GM23338 (cell line): ENCODE measurements around the gene OSGIN1. TPM values are rescaled to one million over a fixed set of nuclear protein-coding genes. Genes with fewer than 3 reads are reported as not detected.

Experiments used
- ATAC-seq: fragments of 200-7000 bp; cut with Tn5 transposase; 3 replicates; pipeline ENCODE4 v1.9.1; 2020
- DNase-seq: peaks from one replicate; pipeline ENCODE4 v3.0.0-alpha.2; 2015; ENCODE audit warnings: low spot score
- H2AFZ ChIP-seq: fragments of 200-600 bp; sonication (generic); 2 replicates; pipeline ENCODE4 v1.8.0; 2016; ENCODE audit warnings: antibody characterized with exemption, mild to moderate bottlenecking, moderate library complexity
- H3F3A ChIP-seq: fragments of 200-600 bp; sonication (generic); replicated peaks from 2 replicates; pipeline ENCODE4 v1.8.0; 2017; ENCODE audit warnings: antibody characterized with exemption, mixed run types, low read depth
- H3K27ac ChIP-seq: fragments of 200-600 bp; sonication (generic); 2 replicates; pipeline ENCODE4 v1.6.1; 2016; ENCODE audit warnings: low read depth
- H3K27me3 ChIP-seq: fragments of 200-600 bp; sonication (generic); 2 replicates; pipeline ENCODE4 v1.8.0; 2016; ENCODE audit warnings: mild to moderate bottlenecking, mixed run types, moderate library complexity; ENCODE audit not compliant: insufficient read depth
- H3K36me3 ChIP-seq: fragments of 200-600 bp; sonication (generic); 2 replicates; pipeline ENCODE4 v1.8.0; 2016; ENCODE audit warnings: mild to moderate bottlenecking; ENCODE audit not compliant: insufficient read depth
- H3K4me1 ChIP-seq: fragments of 200-600 bp; sonication (generic); 2 replicates; pipeline ENCODE4 v1.8.0; 2016; ENCODE audit warnings: mild to moderate bottlenecking, moderate library complexity; ENCODE audit not compliant: insufficient read depth
- H3K4me2 ChIP-seq: fragments of 200-600 bp; sonication (generic); 2 replicates; pipeline ENCODE4 v1.7.1; 2017; ENCODE audit warnings: mixed run types
- H3K4me3 ChIP-seq: fragments of 200-600 bp; sonication (generic); 2 replicates; pipeline ENCODE4 v1.6.1; 2016; ENCODE audit warnings: mixed run types
- H3K79me2 ChIP-seq: fragments of 200-600 bp; sonication (generic); replicated peaks from 2 replicates; pipeline ENCODE4 v1.8.0; 2017; ENCODE audit warnings: mild to moderate bottlenecking; ENCODE audit not compliant: insufficient read depth
- H3K9me2 ChIP-seq: fragments of 200-600 bp; sonication (generic); 2 replicates; pipeline ENCODE4 v1.8.0; 2017; ENCODE audit not compliant: insufficient read depth
- H4K20me1 ChIP-seq: fragments of 200-600 bp; sonication (generic); replicated peaks from 2 replicates; pipeline ENCODE4 v1.8.0; 2017; ENCODE audit warnings: mild to moderate bottlenecking; ENCODE audit not compliant: insufficient read depth
- H3K27ac Mint-ChIP-seq: 2 replicates; pipeline ENCODE4 v1.8.0; 2020; ENCODE audit warnings: inconsistent platforms, mild to moderate bottlenecking, moderate library complexity, mixed read lengths
- H3K27me3 Mint-ChIP-seq: 3 replicates; pipeline ENCODE4 v1.8.0; 2022; ENCODE audit warnings: low read depth, mild to moderate bottlenecking, moderate library complexity, mixed read lengths, inconsistent platforms; ENCODE audit not compliant: insufficient read depth, poor library complexity
- H3K36me3 Mint-ChIP-seq: 3 replicates; pipeline ENCODE4 v1.8.0; 2021; ENCODE audit warnings: low read depth, mild to moderate bottlenecking, inconsistent platforms, moderate library complexity, mixed read lengths
- H3K4me1 Mint-ChIP-seq: 3 replicates; pipeline ENCODE4 v1.8.0; 2020; ENCODE audit warnings: mild to moderate bottlenecking, inconsistent platforms, mixed read lengths
- H3K4me3 Mint-ChIP-seq: 3 replicates; pipeline ENCODE4 v1.8.0; 2021; ENCODE audit warnings: moderate library complexity, mild to moderate bottlenecking, inconsistent platforms, mixed read lengths
- H3K9me3 Mint-ChIP-seq: 3 replicates; pipeline ENCODE4 v1.8.0; 2020; ENCODE audit warnings: moderate library complexity, mild to moderate bottlenecking, inconsistent platforms, mixed read lengths
- CREB1 ChIP-seq: fragments of 250-450 bp; sonication (Bioruptor Pico); IDR thresholded peaks from 2 replicates; pipeline ENCODE4 v1.5.0; 2020; ENCODE audit warnings: low read depth, mild to moderate bottlenecking, moderate library complexity
- EZH2 ChIP-seq: fragments of 200-600 bp; sonication (generic); IDR thresholded peaks from one replicate; pipeline ENCODE4 v1.8.0; 2017; ENCODE audit warnings: antibody characterized with exemption, mild to moderate bottlenecking, low read depth; ENCODE audit not compliant: unreplicated experiment
- EZH2phosphoT487 ChIP-seq: fragments of 200-600 bp; sonication (generic); IDR thresholded peaks from one replicate; pipeline ENCODE4 v1.8.1; 2018; ENCODE audit warnings: antibody characterized with exemption; ENCODE audit not compliant: unreplicated experiment
- JUNB ChIP-seq: IDR thresholded peaks from one replicate; pipeline ENCODE4 v1.6.1; 2016; ENCODE audit warnings: antibody characterized with exemption; ENCODE audit not compliant: unreplicated experiment
- NANOG ChIP-seq: IDR thresholded peaks from 2 replicates; pipeline ENCODE4 v1.6.1; 2016; ENCODE audit warnings: antibody characterized with exemption, borderline replicate concordance
- POLR2AphosphoS5 ChIP-seq: IDR thresholded peaks from 2 replicates; pipeline ENCODE4 v1.6.1; 2016; ENCODE audit warnings: antibody characterized with exemption, low read depth
- REST ChIP-seq: IDR thresholded peaks from one replicate; pipeline ENCODE4 v1.6.1; 2018; ENCODE audit warnings: antibody characterized with exemption; ENCODE audit not compliant: unreplicated experiment
- STAT1 ChIP-seq: IDR thresholded peaks from one replicate; pipeline ENCODE4 v1.6.1; 2016; ENCODE audit warnings: antibody characterized with exemption; ENCODE audit not compliant: unreplicated experiment
- ZNF114 ChIP-seq: fragments of 250-450 bp; sonication (Bioruptor Pico); IDR thresholded peaks from 2 replicates; pipeline ENCODE4 v1.5.0; 2020; ENCODE audit warnings: mild to moderate bottlenecking, moderate library complexity
- ZNF331 ChIP-seq: fragments of 250-450 bp; sonication (Bioruptor Pico); IDR thresholded peaks from 2 replicates; pipeline ENCODE4 v1.5.0; 2020; ENCODE audit warnings: low read depth, mild to moderate bottlenecking, moderate library complexity
- polyA plus RNA-seq: library from polyadenylated mRNA; unstranded; fragments of >200 nt; fragmentation: Nextera tagmentation; extraction: Ambion mirVana; gene quantifications from 2 replicates; pipeline ENCODE4 v1.2.1, GENCODE V29; 2016
- total RNA-seq: library from RNA; depleted of rRNA; stranded (reverse); fragments of >200 nt; shearing (Covaris generic); gene quantifications from 2 replicates; pipeline ENCODE4 v1.2.3, GENCODE V29; 2014
- TF ChIP-seq, protein P1 (sequence below): fragments of 250-450 bp; sonication (Bioruptor Pico); IDR thresholded peaks from 2 replicates; pipeline ENCODE4 v1.5.0; 2020; ENCODE audit warnings: mild to moderate bottlenecking, moderate library complexity
- TF ChIP-seq, protein P2 (sequence below): IDR thresholded peaks from 2 replicates; pipeline ENCODE4 v1.6.1; 2016; ENCODE audit warnings: antibody characterized with exemption
- TF ChIP-seq, protein P3 (sequence below), 2 experiments: fragments of 200-600 bp in 1 of 2; sonication (generic) in 1 of 2; conservative IDR thresholded peaks; 2 replicates each; pipeline versions ENCODE4 v1.5.1 to v1.6.1; 2016 to 2017; ENCODE audit warnings: antibody characterized with exemption in 2 of 2, low read depth in 2 of 2, mild to moderate bottlenecking in 2 of 2, moderate library complexity in 1 of 2

Gene OSGIN1
- total and polyA plus RNA-seq, 2 experiments from 2014 or later, result 0.32 to 1.6 TPM

GRCh38 chr16:83937922-83938885 lies 14.8 kb upstream of the OSGIN1 start:
- Histone ChIP-seq H3K4me1 (no peaks in the 10 kb centered on the region), H3K4me3 (no peak overlapping the region), H3K4me2 (no peak overlapping the region), H3K9me2 (no peaks in the 10 kb centered on the region), H3K27me3 (no peaks in the 10 kb centered on the region), H4K20me1 (no peaks in the 10 kb centered on the region), H2AFZ (no peak overlapping the region), H3K36me3 (no peaks in the 10 kb centered on the region), H3K27ac (no peak overlapping the region), H3F3A (no peaks in the 10 kb centered on the region), H3K79me2 (no peaks in the 10 kb centered on the region)
- Mint-ChIP-seq H3K36me3 (no peaks in the 10 kb centered on the region; the same call in 1 of the 3 replicates), H3K4me1 (peaks cover 12% of the 10 kb centered on the region), H3K27ac (no peak overlapping the region), H3K9me3 (no peaks in the 10 kb centered on the region), H3K27me3 (peaks cover 26% of the 10 kb centered on the region), H3K4me3 (no peak overlapping the region)
- ATAC-seq (no peak), DNase-seq (no peak)
- TF ChIP-seq JUNB (no peak), EZH2phosphoT487 (no peak), POLR2AphosphoS5 (no peak), ZNF114 (no peak), ZNF331 (no peak), CREB1 (no peak), EZH2 (no peak), NANOG (no peak), STAT1 (no peak), REST (no peak)
- TF ChIP-seq, protein P1, sequence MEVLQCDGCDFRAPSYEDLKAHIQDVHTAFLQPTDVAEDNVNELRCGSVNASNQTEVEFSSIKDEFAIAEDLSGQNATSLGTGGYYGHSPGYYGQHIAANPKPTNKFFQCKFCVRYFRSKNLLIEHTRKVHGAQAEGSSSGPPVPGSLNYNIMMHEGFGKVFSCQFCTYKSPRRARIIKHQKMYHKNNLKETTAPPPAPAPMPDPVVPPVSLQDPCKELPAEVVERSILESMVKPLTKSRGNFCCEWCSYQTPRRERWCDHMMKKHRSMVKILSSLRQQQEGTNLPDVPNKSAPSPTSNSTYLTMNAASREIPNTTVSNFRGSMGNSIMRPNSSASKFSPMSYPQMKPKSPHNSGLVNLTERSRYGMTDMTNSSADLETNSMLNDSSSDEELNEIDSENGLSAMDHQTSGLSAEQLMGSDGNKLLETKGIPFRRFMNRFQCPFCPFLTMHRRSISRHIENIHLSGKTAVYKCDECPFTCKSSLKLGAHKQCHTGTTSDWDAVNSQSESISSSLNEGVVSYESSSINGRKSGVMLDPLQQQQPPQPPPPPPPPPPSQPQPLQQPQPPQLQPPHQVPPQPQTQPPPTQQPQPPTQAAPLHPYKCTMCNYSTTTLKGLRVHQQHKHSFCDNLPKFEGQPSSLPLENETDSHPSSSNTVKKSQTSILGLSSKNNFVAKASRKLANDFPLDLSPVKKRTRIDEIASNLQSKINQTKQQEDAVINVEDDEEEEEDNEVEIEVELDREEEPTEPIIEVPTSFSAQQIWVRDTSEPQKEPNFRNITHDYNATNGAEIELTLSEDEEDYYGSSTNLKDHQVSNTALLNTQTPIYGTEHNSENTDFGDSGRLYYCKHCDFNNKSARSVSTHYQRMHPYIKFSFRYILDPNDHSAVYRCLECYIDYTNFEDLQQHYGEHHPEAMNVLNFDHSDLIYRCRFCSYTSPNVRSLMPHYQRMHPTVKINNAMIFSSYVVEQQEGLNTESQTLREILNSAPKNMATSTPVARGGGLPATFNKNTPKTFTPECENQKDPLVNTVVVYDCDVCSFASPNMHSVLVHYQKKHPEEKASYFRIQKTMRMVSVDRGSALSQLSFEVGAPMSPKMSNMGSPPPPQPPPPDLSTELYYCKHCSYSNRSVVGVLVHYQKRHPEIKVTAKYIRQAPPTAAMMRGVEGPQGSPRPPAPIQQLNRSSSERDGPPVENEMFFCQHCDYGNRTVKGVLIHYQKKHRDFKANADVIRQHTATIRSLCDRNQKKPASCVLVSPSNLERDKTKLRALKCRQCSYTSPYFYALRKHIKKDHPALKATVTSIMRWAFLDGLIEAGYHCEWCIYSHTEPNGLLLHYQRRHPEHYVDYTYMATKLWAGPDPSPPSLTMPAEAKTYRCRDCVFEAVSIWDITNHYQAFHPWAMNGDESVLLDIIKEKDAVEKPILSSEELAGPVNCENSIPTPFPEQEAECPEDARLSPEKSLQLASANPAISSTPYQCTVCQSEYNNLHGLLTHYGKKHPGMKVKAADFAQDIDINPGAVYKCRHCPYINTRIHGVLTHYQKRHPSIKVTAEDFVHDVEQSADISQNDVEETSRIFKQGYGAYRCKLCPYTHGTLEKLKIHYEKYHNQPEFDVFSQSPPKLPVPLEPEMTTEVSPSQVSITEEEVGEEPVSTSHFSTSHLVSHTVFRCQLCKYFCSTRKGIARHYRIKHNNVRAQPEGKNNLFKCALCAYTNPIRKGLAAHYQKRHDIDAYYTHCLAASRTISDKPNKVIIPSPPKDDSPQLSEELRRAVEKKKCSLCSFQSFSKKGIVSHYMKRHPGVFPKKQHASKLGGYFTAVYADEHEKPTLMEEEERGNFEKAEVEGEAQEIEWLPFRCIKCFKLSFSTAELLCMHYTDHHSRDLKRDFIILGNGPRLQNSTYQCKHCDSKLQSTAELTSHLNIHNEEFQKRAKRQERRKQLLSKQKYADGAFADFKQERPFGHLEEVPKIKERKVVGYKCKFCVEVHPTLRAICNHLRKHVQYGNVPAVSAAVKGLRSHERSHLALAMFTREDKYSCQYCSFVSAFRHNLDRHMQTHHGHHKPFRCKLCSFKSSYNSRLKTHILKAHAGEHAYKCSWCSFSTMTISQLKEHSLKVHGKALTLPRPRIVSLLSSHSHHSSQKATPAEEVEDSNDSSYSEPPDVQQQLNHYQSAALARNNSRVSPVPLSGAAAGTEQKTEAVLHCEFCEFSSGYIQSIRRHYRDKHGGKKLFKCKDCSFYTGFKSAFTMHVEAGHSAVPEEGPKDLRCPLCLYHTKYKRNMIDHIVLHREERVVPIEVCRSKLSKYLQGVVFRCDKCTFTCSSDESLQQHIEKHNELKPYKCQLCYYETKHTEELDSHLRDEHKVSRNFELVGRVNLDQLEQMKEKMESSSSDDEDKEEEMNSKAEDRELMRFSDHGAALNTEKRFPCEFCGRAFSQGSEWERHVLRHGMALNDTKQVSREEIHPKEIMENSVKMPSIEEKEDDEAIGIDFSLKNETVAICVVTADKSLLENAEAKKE, result no peak
- TF ChIP-seq, protein P2, sequence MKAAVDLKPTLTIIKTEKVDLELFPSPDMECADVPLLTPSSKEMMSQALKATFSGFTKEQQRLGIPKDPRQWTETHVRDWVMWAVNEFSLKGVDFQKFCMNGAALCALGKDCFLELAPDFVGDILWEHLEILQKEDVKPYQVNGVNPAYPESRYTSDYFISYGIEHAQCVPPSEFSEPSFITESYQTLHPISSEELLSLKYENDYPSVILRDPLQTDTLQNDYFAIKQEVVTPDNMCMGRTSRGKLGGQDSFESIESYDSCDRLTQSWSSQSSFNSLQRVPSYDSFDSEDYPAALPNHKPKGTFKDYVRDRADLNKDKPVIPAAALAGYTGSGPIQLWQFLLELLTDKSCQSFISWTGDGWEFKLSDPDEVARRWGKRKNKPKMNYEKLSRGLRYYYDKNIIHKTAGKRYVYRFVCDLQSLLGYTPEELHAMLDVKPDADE, result no peak
- TF ChIP-seq, protein P3, sequence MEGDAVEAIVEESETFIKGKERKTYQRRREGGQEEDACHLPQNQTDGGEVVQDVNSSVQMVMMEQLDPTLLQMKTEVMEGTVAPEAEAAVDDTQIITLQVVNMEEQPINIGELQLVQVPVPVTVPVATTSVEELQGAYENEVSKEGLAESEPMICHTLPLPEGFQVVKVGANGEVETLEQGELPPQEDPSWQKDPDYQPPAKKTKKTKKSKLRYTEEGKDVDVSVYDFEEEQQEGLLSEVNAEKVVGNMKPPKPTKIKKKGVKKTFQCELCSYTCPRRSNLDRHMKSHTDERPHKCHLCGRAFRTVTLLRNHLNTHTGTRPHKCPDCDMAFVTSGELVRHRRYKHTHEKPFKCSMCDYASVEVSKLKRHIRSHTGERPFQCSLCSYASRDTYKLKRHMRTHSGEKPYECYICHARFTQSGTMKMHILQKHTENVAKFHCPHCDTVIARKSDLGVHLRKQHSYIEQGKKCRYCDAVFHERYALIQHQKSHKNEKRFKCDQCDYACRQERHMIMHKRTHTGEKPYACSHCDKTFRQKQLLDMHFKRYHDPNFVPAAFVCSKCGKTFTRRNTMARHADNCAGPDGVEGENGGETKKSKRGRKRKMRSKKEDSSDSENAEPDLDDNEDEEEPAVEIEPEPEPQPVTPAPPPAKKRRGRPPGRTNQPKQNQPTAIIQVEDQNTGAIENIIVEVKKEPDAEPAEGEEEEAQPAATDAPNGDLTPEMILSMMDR (conservative IDR thresholded peaks at IDR 0.05; ENCODE audit: low read depth in 2 of 2), result no peak
